Activated CD8-positive, alpha-beta memory T cell treated with anti-CD3 and anti-CD28 coated beads, Interleukin-2, amount 50 U/mL, for 24 hours (primary cell): Measurements from ENCODE around the gene IQCM.
"Not testable (repeated sequence)": the region's sequence is repeated elsewhere in the genome, so short reads cannot be mapped to it uniquely, and the experiment has no call there.

Experiments used
- DNase-seq: peaks from one replicate; pipeline ENCODE4 v3.0.0-alpha.2; 2020; ENCODE audit errors: extremely low read depth

IQCM gene

GRCh38 chr4:149584722-149585121, 230.9 kb downstream of the IQCM start:
- no peak for DNase-seq

- DNase-seq: no peak
Observed at GRCh38 chr4:149574971-149575370, 240.7 kb downstream of the IQCM start.

GRCh38 chr4:149572716-149573115, 242.9 kb downstream of the IQCM start:
- no peak for DNase-seq

- DNase-seq: no peak
Observed at GRCh38 chr4:149555799-149556198, 259.8 kb downstream of the IQCM start.

- DNase-seq: no peak
Observed at GRCh38 chr4:149555146-149555545, 260.5 kb downstream of the IQCM start.

- DNase-seq: no peak
Observed at GRCh38 chr4:149553959-149554520, 261.6 kb downstream of the IQCM start.

GRCh38 chr4:149552601-149553000, 263.0 kb downstream of the IQCM start:
- DNase-seq: no peak

- DNase-seq: no peak
Observed at GRCh38 chr4:149549911-149550310, 265.7 kb downstream of the IQCM start.

- DNase-seq: no peak
Observed at GRCh38 chr4:149534779-149535178, 280.9 kb downstream of the IQCM start.

- no peak for DNase-seq
Observed at GRCh38 chr4:149531861-149532260, 283.8 kb downstream of the IQCM start.

- DNase-seq: no peak
Observed at GRCh38 chr4:149523039-149523438, 292.6 kb downstream of the IQCM start.

- DNase-seq: no peak
Observed at GRCh38 chr4:149521611-149522425, 293.8 kb downstream of the IQCM start.

GRCh38 chr4:149518471-149518870, 297.2 kb downstream of the IQCM start:
- DNase-seq: no peak

- no peak for DNase-seq
Observed at GRCh38 chr4:149513081-149513480, 302.6 kb downstream of the IQCM start.

GRCh38 chr4:149512501-149512900, 303.1 kb downstream of the IQCM start:
- DNase-seq: no peak

GRCh38 chr4:149511558-149512298, 303.9 kb downstream of the IQCM start:
- no peak for DNase-seq

GRCh38 chr4:149507309-149507708, 308.3 kb downstream of the IQCM start:
- DNase-seq: not testable (repeated sequence)

- no peak for DNase-seq
Observed at GRCh38 chr4:149500806-149501205, 314.8 kb downstream of the IQCM start.

GRCh38 chr4:149499726-149500125, 315.9 kb downstream of the IQCM start:
- DNase-seq: no peak

GRCh38 chr4:149498246-149498645, 317.4 kb downstream of the IQCM start:
- DNase-seq: no peak

- no peak for DNase-seq
Observed at GRCh38 chr4:149493492-149493891, 322.2 kb downstream of the IQCM start.

GRCh38 chr4:149489321-149489720, 326.3 kb downstream of the IQCM start:
- DNase-seq: no peak

- DNase-seq: no peak
Observed at GRCh38 chr4:149486861-149487260, 328.8 kb downstream of the IQCM start.
